Tibial nerve (tissue), 3 donors: ENCODE results near the gene GOLGA6C.

Source experiments
- POLR2A ChIP-seq, 2 donors: fragments of 450-650 bp; IDR thresholded peaks; one replicate each; pipeline ENCODE4 v1.6.1; 2017; ENCODE audit warnings: antibody characterized with exemption in 2 of 2, mild to moderate bottlenecking in 2 of 2, moderate library complexity in 2 of 2
- TF ChIP-seq, protein P1 (sequence below), 5 experiments: fragments of 200-600 bp in 3 of 5; fragments of 450-650 bp in 2 of 5; sonication (generic) in 3 of 5; IDR thresholded peaks; one replicate each; pipeline ENCODE4 v1.5.1; 2016 to 2019; ENCODE audit warnings: antibody characterized with exemption in 5 of 5, mild to moderate bottlenecking in 3 of 5, moderate library complexity in 2 of 5

DNA sequence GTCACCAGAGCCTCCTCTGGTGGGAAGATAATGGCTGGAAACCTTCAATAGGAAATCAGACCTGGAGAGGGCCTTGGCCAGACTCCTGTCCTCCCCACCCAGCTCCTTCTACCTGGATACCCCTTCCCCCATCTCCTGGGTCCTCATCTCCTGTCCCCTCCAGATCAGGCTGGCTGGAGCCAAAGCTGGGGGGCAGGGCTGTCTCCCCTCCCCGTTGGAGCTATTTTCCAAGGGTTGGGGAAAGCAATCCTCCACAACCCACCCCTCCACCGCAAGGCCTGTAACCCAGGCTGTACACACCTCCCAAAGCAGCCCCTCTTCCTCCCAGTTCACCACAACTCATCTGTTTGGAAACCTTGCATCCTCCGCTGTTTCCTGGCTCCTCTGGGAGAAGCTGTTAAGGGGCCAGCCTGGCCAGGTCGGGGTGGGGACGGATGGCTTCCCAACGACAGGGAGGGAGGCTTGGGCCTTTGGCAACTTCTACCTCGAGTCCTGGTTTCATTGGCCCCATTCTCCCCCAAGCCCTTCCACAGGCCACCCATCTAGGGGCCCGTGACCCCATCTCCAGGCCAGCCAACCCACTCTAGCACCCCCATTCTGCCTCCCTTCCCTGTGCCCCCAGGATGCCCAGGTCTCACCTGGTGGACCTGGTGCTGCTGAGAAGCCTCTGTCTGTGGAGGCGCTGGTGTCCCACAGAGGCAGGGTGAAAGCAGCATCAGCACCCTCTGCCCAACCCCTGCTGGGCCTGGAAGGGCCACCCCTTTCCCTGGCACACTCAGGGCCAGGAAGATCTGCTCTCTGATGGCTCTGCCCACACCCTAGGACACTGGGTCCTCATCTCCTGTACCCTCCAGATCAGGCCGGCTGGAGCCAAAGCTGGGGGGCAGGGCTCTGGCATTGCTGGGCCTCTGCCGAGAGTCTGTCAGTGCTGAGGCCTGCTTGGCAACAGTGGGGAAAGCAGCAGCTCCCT lies 22.1 kb upstream of the GOLGA6C start:
- TF ChIP-seq, protein P1, sequence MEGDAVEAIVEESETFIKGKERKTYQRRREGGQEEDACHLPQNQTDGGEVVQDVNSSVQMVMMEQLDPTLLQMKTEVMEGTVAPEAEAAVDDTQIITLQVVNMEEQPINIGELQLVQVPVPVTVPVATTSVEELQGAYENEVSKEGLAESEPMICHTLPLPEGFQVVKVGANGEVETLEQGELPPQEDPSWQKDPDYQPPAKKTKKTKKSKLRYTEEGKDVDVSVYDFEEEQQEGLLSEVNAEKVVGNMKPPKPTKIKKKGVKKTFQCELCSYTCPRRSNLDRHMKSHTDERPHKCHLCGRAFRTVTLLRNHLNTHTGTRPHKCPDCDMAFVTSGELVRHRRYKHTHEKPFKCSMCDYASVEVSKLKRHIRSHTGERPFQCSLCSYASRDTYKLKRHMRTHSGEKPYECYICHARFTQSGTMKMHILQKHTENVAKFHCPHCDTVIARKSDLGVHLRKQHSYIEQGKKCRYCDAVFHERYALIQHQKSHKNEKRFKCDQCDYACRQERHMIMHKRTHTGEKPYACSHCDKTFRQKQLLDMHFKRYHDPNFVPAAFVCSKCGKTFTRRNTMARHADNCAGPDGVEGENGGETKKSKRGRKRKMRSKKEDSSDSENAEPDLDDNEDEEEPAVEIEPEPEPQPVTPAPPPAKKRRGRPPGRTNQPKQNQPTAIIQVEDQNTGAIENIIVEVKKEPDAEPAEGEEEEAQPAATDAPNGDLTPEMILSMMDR (IDR thresholded peaks at IDR 0.05): no peak
- no peak for TF ChIP-seq POLR2A (IDR thresholded peaks at IDR 0.05)
